HG02642 (cell line): ENCODE data around the gene PCDHA13.
"Not testable (repeated sequence)": the region's sequence is repeated elsewhere in the genome, so short reads cannot be mapped to it uniquely, and the experiment has no call there.

Experiments
- ATAC-seq: cut with Tn5 transposase; IDR thresholded peaks from one replicate; pipeline ENCODE4 v1.9.1; 2021; ENCODE audit warnings: mild to moderate bottlenecking; ENCODE audit not compliant: unreplicated experiment, poor library complexity

The PCDHA13 gene

DNA sequence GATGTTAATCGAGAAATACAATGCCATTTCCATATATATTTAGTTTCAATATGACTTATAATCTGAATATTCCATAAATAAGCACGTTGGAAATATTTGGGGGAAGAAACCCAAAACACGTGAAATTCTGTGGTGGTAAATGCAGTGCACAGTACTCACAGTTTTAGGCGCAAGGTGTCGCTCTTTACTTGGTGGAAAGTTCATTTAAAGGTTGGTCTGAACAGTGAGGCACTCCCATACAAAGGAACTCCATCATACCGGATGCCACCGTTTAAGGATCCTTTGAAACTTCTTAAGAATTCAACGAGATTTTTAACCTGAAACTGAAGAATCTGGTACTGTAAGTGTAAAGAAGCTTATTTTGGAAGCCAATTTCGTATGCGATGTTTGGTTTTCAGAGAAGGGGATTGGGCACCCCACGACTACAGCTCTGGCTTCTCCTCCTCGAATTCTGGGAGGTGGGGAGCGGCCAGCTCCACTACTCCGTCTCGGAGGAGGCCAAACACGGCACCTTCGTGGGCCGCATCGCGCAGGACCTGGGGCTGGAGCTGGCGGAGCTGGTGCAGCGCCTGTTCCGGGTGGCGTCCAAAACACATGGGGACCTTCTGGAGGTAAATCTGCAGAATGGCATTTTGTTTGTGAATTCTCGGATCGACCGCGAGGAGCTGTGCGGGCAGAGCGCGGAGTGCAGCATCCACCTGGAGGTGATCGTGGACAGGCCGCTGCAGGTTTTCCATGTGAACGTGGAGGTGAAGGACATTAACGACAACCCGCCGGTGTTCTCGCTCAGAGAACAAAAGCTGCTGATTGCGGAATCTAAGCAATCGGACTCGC lies 13.0 kb upstream of the PCDHA13 start, which contains the start of gene PCDHA11:
PCDHA11 (plus strand) TSS at position 237 of the 834 bp plus-strand sequence; CDS start at position 384, 147 bp downstream.
- ATAC-seq, result no peak

DNA sequence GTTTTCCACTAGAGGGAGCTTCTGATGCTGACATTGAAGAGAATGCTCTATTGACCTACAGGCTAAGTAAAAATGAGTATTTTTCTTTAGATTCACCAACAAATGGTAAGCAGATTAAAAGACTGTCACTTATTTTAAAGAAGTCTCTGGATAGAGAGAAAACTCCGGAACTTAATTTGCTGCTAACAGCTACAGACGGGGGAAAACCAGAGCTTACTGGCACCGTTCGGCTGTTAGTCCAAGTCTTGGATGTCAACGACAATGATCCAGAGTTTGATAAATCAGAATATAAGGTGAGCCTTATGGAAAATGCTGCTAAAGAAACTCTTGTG lies 12.4 kb upstream of the PCDHA13 start:
- ATAC-seq, result no peak

DNA sequence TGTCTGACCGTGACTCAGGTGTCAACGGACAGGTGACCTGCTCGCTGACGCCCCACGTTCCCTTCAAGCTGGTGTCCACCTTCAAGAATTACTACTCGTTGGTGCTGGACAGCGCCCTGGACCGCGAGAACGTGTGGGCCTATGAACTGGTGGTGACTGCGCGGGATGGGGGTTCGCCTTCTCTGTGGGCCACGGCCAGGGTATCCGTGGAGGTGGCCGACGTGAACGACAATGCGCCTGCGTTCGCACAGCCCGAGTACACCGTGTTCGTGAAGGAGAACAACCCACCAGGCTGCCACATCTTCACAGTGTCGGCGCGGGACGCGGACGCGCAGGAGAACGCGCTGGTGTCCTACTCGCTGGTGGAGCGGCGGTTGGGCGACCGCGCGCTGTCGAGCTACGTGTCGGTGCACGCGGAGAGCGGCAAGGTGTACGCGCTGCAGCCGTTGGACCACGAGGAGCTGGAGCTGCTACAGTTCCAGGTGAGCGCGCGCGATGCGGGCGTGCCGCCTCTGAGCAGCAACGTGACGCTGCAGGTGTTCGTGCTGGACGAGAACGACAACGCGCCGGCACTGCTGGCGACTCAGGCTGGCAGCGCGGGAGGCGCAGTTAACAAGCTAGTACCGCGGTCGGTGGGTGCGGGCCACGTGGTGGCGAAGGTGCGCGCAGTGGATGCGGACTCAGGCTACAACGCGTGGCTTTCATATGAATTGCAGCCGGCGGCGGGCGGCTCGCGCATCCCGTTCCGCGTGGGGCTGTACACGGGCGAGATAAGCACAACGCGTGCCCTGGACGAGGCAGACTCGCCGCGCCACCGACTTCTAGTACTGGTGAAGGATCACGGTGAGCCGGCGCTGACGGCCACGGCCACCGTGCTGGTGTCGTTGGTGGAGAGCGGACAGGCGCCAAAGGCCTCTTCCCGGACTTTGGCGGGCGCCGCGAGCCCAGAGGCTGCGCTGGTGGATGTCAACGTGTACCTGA lies 11.4 kb upstream of the PCDHA13 start:
- ATAC-seq, result no peak

DNA sequence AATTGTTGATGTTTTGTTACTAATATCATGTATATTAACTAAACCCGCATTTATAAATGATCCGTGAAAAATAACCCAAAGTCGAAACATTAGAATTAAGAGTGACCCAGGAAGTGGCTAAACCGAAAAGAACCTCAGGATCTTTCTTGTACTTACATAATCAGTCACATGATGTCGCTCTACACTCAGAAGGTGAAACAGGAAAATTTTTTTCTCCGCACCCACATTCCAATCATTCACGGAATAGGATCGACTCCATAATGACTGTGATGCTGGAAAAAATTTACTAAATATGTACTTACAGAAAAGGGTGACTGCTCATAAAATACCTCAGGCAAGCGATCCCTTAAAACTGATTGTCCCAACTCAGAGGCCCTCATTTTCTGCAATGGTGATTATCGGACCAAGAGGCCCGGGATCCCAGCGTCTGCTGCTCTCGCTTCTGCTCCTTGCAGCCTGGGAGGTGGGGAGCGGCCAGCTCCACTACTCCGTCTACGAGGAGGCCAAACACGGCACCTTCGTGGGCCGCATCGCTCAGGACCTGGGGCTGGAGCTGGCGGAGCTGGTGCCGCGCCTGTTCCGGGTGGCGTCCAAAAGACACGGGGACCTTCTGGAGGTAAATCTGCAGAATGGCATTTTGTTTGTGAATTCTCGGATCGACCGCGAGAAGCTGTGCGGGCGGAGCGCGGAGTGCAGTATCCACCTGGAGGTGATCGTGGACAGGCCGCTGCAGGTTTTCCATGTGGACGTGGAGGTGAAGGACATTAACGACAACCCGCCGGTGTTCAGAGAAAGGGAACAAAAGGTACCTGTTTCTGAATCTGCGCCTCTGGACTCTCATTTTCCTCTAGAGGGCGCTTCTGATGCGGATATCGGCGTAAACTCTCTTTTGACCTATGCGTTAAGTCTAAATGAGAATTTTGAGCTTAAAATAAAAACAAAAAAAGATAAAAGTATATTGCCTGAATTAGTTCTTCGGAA lies 6.5 kb upstream of the PCDHA13 start, which contains the start of gene PCDHA12:
PCDHA12 (plus strand) TSS at position 224 of the 981 bp plus-strand sequence; CDS start at position 389, 165 bp downstream.
- ATAC-seq, result no peak

DNA sequence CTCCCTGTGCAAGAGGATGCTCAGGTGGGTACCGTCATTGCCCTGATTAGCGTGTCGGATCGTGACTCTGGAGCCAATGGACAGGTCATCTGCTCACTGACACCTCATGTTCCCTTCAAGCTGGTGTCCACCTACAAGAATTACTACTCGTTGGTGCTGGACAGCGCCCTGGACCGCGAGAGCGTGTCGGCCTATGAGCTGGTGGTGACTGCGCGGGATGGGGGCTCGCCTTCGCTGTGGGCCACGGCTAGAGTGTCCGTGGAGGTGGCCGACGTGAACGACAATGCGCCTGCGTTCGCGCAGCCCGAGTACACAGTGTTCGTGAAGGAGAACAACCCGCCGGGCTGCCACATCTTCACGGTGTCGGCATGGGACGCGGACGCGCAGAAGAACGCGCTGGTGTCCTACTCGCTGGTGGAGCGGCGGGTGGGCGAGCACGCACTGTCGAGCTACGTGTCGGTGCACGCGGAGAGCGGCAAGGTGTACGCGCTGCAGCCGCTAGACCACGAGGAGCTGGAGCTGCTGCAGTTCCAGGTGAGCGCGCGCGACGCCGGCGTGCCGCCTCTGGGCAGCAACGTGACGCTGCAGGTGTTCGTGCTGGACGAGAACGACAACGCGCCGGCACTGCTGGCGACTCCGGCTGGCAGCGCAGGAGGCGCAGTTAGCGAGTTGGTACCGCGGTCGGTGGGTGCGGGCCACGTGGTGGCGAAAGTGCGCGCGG lies 5.2 kb upstream of the PCDHA13 start:
- ATAC-seq, result not testable (repeated sequence)

DNA sequence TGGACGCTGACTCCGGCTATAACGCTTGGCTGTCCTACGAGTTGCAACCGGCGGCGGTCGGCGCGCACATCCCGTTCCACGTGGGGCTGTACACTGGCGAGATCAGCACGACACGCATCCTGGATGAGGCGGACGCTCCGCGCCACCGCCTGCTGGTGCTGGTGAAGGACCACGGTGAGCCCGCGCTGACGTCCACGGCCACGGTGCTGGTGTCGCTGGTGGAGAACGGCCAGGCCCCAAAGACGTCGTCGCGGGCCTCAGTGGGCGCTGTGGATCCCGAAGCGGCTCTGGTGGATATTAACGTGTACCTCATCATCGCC lies 4.7 kb upstream of the PCDHA13 start:
- ATAC-seq, result no peak

DNA sequence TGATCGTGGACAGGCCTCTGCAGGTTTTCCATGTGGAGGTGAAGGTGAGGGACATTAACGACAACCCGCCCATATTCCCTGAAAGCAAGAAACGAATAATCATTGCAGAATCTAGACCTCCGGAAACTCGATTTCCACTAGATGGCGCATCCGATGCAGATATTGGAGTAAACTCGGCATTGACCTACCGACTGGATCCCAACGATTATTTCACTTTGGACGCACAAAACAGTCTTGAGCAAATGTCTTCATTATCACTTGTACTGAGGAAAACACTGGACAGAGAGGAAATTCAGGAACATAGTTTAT lies 621 bp downstream of the PCDHA13 start:
- no peak for ATAC-seq

DNA sequence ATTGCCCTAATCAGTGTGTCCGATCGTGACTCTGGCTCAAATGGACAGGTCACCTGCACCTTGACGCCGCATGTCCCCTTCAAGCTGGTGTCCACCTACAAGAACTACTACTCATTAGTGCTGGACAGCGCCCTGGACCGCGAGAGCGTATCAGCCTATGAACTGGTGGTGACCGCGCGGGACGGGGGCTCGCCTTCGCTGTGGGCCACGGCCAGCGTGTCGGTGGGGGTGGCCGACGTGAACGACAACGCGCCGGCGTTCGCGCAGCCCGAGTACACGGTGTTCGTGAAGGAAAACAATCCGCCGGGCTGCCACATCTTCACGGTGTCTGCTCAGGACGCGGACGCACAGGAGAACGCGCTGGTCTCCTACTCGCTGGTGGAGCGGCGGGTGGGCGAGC lies 1.4 kb downstream of the PCDHA13 start:
- no peak for ATAC-seq

DNA sequence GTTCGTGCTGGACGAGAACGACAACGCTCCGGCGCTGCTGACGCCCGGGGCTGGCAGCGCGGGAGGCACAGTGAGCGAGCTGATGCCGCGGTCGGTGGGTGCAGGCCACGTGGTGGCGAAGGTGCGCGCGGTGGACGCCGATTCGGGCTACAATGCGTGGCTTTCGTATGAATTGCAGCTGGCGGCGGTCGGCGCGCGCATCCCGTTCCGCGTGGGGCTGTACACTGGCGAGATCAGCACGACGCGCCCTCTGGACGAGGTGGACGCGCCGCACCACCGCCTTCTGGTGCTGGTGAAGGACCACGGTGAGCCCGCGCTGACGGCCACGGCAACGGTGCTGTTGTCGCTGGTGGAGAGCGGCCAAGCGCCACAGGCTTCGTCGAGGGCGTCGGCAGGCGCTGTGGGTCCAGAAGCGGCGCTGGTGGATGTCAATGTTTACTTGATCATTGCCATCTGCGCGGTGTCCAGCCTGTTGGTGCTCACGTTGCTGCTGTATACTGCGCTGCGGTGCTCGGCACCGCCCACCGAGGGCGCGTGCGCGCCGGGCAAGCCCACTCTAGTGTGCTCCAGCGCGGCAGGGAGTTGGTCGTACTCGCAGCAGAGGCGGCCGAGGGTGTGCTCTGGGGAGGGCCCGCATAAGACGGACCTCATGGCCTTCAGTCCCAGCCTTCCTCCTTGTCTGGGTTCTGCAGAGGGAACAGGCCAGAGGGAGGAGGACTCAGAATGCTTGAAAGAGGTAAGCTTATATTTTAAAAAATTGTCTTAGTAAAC lies 2.2 kb downstream of the PCDHA13 start:
- ATAC-seq, result no peak

DNA sequence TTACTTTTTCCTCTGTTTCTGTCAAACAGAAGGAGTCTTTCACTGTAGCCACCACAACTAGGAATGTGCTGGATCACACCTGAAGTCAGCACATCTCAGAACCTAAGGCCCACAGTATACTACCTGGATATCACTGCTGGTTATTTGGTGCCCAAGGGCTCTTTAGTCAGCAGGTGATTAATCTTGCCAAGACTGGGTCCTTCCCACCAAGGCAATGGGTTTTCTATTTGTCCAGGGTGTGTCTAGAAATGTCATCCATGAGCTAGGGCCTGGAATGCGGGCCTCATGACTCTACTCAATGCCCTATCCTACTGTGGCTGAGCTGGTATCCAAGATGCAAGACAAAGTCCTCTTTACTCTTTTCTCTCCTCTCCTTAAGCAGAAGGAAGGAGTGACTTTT lies 34.4 kb downstream of the PCDHA13 start:
- ATAC-seq, result no peak

DNA sequence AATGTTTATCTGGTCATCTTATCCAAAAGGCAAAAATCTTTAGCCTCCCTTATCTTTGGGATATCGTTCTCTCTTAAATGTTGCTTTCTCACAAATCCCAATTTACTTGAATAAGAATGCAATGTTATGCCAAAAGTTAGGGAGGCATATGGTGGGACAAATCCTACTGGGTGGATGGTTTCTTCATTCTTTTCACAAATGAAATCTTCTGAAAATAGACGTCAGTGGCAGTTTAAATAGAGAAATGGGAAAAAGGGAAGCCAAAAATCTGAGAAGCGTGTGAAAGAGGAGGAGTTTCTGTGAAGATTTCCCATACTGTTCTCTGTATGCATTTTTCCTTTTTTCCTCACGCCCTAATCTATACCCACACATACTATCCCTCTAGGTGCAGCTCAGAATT lies 41.7 kb downstream of the PCDHA13 start:
- ATAC-seq, result no peak

DNA sequence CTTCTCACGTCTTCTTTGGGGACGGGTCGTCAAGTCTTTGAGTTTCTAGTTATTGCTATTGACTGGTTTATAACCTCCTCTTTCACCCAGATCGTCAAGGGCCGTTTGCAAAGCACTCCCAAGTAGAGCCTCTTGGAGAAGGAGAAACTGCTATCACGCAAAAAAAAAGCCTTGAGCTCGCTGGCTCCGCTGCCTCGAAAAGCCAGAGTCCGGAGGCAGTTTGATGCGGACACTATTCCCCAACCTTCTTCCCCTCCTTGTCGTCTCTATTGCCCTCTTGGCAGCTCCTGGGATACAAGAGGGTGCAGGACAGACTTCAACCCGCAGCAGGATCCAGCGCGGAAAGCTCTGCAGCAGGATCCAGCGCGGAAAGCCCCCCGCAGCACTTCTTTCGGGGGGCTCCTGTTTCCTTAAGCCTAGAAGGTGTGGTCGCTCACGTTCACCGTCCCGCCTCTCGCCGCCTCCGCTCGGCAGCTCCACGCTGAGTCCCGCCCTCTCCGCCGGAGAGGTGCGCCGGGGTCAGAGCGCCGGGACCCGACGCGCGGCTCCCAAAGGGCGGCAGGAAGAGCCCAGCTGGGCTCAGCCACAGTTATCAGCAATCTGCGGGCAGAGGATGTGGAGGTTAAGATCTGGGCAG lies 44.0 kb downstream of the PCDHA13 start, which contains the start of gene PCDHAC1:
PCDHAC1 (plus strand) TSS at position 494 of the 637 bp plus-strand sequence. CDS start 594 bp downstream, outside the sequence.
- ATAC-seq, result no peak

DNA sequence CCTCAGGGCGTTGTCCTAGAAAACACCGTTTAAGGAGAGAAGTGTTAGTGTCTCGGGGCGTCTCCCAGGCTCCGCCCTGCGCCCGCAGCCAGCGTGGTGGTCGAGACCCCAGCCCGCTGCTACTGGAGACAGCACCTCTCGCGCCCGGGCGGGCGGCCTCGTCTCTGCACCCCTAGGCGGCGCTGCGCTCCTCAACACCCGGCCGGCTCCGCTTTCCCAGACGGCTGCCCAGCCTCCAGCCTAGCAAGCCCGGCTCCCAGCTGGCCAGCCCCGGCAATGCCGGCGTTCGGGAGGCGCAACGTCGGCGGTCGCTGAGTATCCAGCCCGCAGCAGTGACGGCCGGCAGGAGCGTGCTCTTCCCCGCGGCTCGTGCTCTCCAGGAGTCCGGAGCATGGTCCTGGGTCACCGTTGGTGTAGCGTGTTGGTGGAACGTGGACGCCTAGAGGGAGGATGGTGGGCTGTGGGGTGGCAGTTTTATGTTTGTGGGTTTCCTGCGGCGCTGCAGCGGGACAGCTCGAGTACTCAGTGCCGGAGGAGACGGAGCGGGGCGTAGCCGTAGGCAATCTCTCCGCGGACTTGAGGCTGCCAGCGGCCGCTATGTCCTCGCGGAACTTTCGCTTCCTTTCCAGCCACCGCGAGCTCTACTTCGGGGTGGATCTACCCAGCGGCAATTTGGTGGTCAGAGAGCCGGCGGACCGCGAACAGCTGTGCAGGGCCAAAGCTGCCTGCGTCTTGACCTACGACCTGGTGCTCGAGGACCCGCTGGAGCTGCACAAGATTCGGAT lies 44.7 kb downstream of the PCDHA13 start:
- no peak for ATAC-seq

DNA sequence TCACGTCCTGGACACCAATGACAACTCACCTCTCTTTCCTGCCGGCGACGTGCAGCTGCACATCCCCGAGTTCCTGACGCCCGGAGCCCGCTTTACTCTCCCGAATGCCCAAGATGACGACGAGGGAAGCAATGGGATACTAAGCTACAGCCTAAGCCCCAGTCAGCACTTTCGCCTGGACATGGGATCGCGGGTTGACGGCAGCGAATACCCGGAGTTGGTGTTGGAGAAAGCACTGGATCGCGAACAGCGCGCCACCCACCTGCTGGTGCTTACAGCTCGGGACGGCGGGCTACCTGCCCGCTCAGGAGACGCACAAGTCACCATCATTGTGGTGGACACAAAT lies 45.3 kb downstream of the PCDHA13 start:
- no peak for ATAC-seq
